ENCODE measurements around the gene APBB3. TPM values are rescaled to one million over a fixed set of nuclear protein-coding genes. Genes with fewer than 3 reads are reported as not detected.

APBB3 gene
- total RNA-seq, 1 experiment from 2014 or later, result 22.7 TPM

- H3K4me1 Mint-ChIP-seq (ENCODE audit: insufficient read depth, unreplicated experiment), result no peaks in the 10 kb centered on the region
- BruUV-seq (replicated peaks), result no TSS peak
- peaks cover 80% of the 10 kb centered on the region for H3K36me3 Mint-ChIP-seq (ENCODE audit: insufficient read depth, unreplicated experiment)
- intact Hi-C loops (cut with micrococcal nuclease), result no loop called here
- POLR2A ChIA-PET, result interaction anchor here (1.1 kb wide), 1 partner anchor 9 kb away, joined by 3 read pairs; no protein-coding TSS in a partner anchor
- DNase-seq (ENCODE audit: unreplicated experiment), result no peak
- no peak for TF ChIP-seq CTCF (IDR thresholded peaks at IDR 0.05; ENCODE audit: unreplicated experiment)
- CTCF ChIA-PET, result interaction anchor here (1.5 kb wide), 1 partner anchor 11 kb away, joined by 7 read pairs; no protein-coding TSS in a partner anchor
- no peak overlapping the region for H3K27ac Mint-ChIP-seq (ENCODE audit: low read depth, unreplicated experiment)
- no peaks in the 10 kb centered on the region for H3K27me3 Mint-ChIP-seq (ENCODE audit: insufficient read depth, unreplicated experiment)
- no peaks in the 10 kb centered on the region for H3K9me3 Mint-ChIP-seq (ENCODE audit: unreplicated experiment)
- H3K4me3 Mint-ChIP-seq (ENCODE audit: unreplicated experiment), result no peak overlapping the region
Observed at GRCh38 chr5:140513124-140513523, 51.3 kb downstream of the APBB3 start.

GRCh38 chr5:140509898-140510297 lies 54.5 kb downstream of the APBB3 start:
- no peak for TF ChIP-seq CTCF (IDR thresholded peaks at IDR 0.05; ENCODE audit: unreplicated experiment)
- H3K9me3 Mint-ChIP-seq (ENCODE audit: unreplicated experiment), result no peaks in the 10 kb centered on the region
- peaks cover 96% of the 10 kb centered on the region for H3K36me3 Mint-ChIP-seq (ENCODE audit: insufficient read depth, unreplicated experiment)
- no peak overlapping the region for H3K27ac Mint-ChIP-seq (ENCODE audit: low read depth, unreplicated experiment)
- no peak for DNase-seq (ENCODE audit: unreplicated experiment)
- ChIA-PET POLR2A (interaction anchor here (0.7 to 1.0 kb wide), 2 partner anchors 14 to 26 kb away, joined by 3 read pairs; no protein-coding TSS in a partner anchor), CTCF (no interaction called here)
- no peaks in the 10 kb centered on the region for H3K27me3 Mint-ChIP-seq (ENCODE audit: insufficient read depth, unreplicated experiment)
- intact Hi-C loops (cut with micrococcal nuclease), result no loop called here
- no peaks in the 10 kb centered on the region for H3K4me1 Mint-ChIP-seq (ENCODE audit: insufficient read depth, unreplicated experiment)
- no peak overlapping the region for H3K4me3 Mint-ChIP-seq (ENCODE audit: unreplicated experiment)
- BruUV-seq (replicated peaks), result no TSS peak

Small RNAs within 50 kb of the gene (microRNA-seq; reads per million reads assigned to microRNA genes)
- not detected for gene MIR6831

Other genes starting within 250 kb of the APBB3 start
- 20.6 and 55.7 TPM in 2 replicates for gene HBEGF, start 218.0 kb downstream of the APBB3 start, total RNA-seq (2022)
- gene SLC4A9, start 204.4 kb downstream of the APBB3 start, total RNA-seq (2022), result 0.37 TPM in 1 of 2 replicates, not detected in the other
- gene ANKHD1, start 162.8 kb downstream of the APBB3 start, total RNA-seq (2022), result 142 and 146 TPM in 2 replicates
- gene EIF4EBP3, start 16.9 kb downstream of the APBB3 start, total RNA-seq (2022), result 25.3 and 35.3 TPM in 2 replicates
- 105 and 107 TPM in 2 replicates for gene SRA1, start 7.1 kb downstream of the APBB3 start, total RNA-seq (2022)
- gene SLC35A4, start 230 bp upstream of the APBB3 start, total RNA-seq (2022), result 84.0 and 119 TPM in 2 replicates
- gene CD14, start 68.6 kb upstream of the APBB3 start, total RNA-seq (2022), result 0.79 and 2.2 TPM in 2 replicates
- gene TMCO6, start 74.9 kb upstream of the APBB3 start, total RNA-seq (2022), result 15.7 and 17.2 TPM in 2 replicates
- gene NDUFA2, start 83.0 kb upstream of the APBB3 start, total RNA-seq (2022), result 63.2 and 82.2 TPM in 2 replicates
- gene IK, start 83.2 kb upstream of the APBB3 start, total RNA-seq (2022), result 128 and 160 TPM in 2 replicates
- 35.0 and 36.4 TPM in 2 replicates for gene WDR55, start 100.3 kb upstream of the APBB3 start, total RNA-seq (2022)
- gene DND1, start 109.0 kb upstream of the APBB3 start, total RNA-seq (2022), result 4.3 and 5.1 TPM in 2 replicates
- 126 and 131 TPM in 2 replicates for gene HARS1, start 126.8 kb upstream of the APBB3 start, total RNA-seq (2022)
- 48.5 and 54.3 TPM in 2 replicates for gene HARS2, start 126.9 kb upstream of the APBB3 start, total RNA-seq (2022)
- gene ZMAT2, start 135.8 kb upstream of the APBB3 start, total RNA-seq (2022), result 54.9 and 70.4 TPM in 2 replicates
- gene PCDHA1, start 221.5 kb upstream of the APBB3 start, total RNA-seq (2022), result 0.07 TPM in 1 of 2 replicates, not detected in the other
- gene PCDHA2, start 230.3 kb upstream of the APBB3 start, total RNA-seq (2022), result not detected in 2 replicates
- gene PCDHA3, start 236.5 kb upstream of the APBB3 start, total RNA-seq (2022), result not detected in 2 replicates
- 0.16 and 0.49 TPM in 2 replicates for gene PCDHA4, start 242.5 kb upstream of the APBB3 start, total RNA-seq (2022)